Transverse colon (tissue), 4 donors: Measurements from ENCODE around the gene ADCY4. TPM values are rescaled to one million over a fixed set of nuclear protein-coding genes. Genes with fewer than 3 reads are reported as not detected.

Experiments
- DNase-seq: peaks from one replicate; pipeline ENCODE4 v3.0.0-alpha.2; 2019
- H3K27ac ChIP-seq, 4 donors: fragments of 200-600 bp; sonication (generic); 2 replicates each; pipeline ENCODE4 v1.5.1; 2016 to 2018; ENCODE audit warnings: inconsistent platforms in 4 of 4
- H3K27me3 ChIP-seq: fragments of 200-600 bp; sonication (generic); 2 replicates; pipeline ENCODE4 v1.5.1; 2017; ENCODE audit warnings: inconsistent platforms
- H3K36me3 ChIP-seq, 4 donors: fragments of 200-600 bp; sonication (generic); 2 replicates each; pipeline ENCODE4 v1.5.1; 2017 to 2019; ENCODE audit warnings: inconsistent platforms in 4 of 4
- H3K4me1 ChIP-seq, 4 donors: fragments of 200-600 bp; sonication (generic); 2 replicates each; pipeline ENCODE4 v1.5.1; 2017 to 2020; ENCODE audit warnings: inconsistent platforms in 4 of 4
- H3K4me3 ChIP-seq, 4 donors: fragments of 200-600 bp; sonication (generic); 1 replicate in 1 of 4; 2 replicates in 3 of 4; pipeline versions ENCODE4 v1.5.1 to v1.6.1; 2017 to 2019; ENCODE audit warnings: inconsistent platforms in 4 of 4
- H3K9me3 ChIP-seq, 2 donors: fragments of 200-600 bp; sonication (generic); 2 replicates each; pipeline ENCODE4 v1.5.1; 2017 to 2019; ENCODE audit warnings: inconsistent platforms in 2 of 2
- EP300 ChIP-seq: sonication (generic); formaldehyde crosslinking; IDR thresholded peaks from one replicate; pipeline ENCODE4 v1.6.1; 2017; ENCODE audit warnings: antibody characterized with exemption, low read depth
- POLR2A ChIP-seq: fragments of 450-650 bp; IDR thresholded peaks from one replicate; pipeline ENCODE4 v1.6.1; 2016; ENCODE audit warnings: antibody characterized with exemption, mild to moderate bottlenecking, moderate library complexity
- POLR2AphosphoS5 ChIP-seq, 3 donors: sonication (generic); formaldehyde crosslinking; IDR thresholded peaks; one replicate each; pipeline ENCODE4 v1.6.1; 2016; ENCODE audit warnings: antibody characterized with exemption in 3 of 3
- WGBS, 2 donors: methylation state at CpG; one replicate each; pipeline ENCODE4 v1.1.5; 2018; ENCODE audit warnings: low coverage in 1 of 2; 5-methylcytosine and 5-hydroxymethylcytosine counted together
- in situ Hi-C, 4 donors: fragments of 200-750 bp; cut with MboI; loops; one replicate each; pipeline versions ENCODE4 v1.15.0 to v1.15.1; 2017; ENCODE audit warnings: low sequenced_read_pairs in 3 of 4, low pct_ligation_motif_present in 1 of 4, low pct_unique_long_range_greater_than_20kb in 1 of 4
- intact Hi-C: fragments of 100-400 bp; cut with DNase I; formaldehyde crosslinking; loops from one replicate; pipeline ENCODE4 v1.15.1; 2023; ENCODE audit warnings: low total_unique reads
- total RNA-seq, 4 donors: library from RNA; depleted of rRNA; stranded (reverse); fragments of >200 nt; gene quantifications; one replicate each; pipeline ENCODE4 v1.1.0, GENCODE V29; 2016
- TF ChIP-seq, protein P1 (sequence below), 5 experiments: fragments of 200-600 bp in 3 of 5; fragments of 450-650 bp in 2 of 5; sonication (generic) in 3 of 5; IDR thresholded peaks; 1 replicate in 2 of 5; 2 replicates in 3 of 5; pipeline ENCODE4 v1.5.1; 2016 to 2017; ENCODE audit warnings: antibody characterized with exemption in 5 of 5, inconsistent platforms in 3 of 5, mild to moderate bottlenecking in 2 of 5, moderate library complexity in 1 of 5

ADCY4 gene
- total RNA-seq, 4 donors from 2014 or later: 7.9 to 74.8 (median 21.3) TPM

DNA sequence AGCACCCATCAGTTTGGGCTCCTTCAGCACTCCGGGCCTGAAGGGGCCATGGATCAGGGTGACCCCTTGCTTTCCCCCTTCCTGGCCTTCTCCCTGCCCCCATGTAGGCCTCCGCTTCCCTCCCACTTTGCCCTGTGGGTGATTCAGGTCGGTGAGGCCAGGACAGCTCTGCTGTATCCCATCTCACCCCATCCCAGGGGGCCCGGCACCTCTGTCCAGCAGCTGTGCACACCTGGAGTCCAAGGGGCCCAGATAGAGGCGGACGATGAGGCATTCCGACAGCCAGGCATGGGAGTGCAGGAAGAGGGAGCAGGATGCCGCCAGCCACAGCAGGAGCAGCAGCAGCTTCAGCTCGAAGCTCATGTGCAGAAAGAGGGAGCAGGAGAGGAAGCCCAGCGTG, 12.2 kb downstream of the ADCY4 start:
- H3K27me3 ChIP-seq: peaks cover 10% of the 10 kb centered on the region
- 68% methylated on average over 10 of the region's 10 CpGs; no CpG with 5 or more reads in 1 of the 2 donors for WGBS, 2 donors
- H3K27ac ChIP-seq: no peak overlapping the region
- no peak overlapping the region for H3K4me3 ChIP-seq
- TF ChIP-seq POLR2A: no peak
- TF ChIP-seq EP300: no peak
- TF ChIP-seq POLR2AphosphoS5 (IDR thresholded peaks at IDR 0.05): no peak
- TF ChIP-seq, protein P1, sequence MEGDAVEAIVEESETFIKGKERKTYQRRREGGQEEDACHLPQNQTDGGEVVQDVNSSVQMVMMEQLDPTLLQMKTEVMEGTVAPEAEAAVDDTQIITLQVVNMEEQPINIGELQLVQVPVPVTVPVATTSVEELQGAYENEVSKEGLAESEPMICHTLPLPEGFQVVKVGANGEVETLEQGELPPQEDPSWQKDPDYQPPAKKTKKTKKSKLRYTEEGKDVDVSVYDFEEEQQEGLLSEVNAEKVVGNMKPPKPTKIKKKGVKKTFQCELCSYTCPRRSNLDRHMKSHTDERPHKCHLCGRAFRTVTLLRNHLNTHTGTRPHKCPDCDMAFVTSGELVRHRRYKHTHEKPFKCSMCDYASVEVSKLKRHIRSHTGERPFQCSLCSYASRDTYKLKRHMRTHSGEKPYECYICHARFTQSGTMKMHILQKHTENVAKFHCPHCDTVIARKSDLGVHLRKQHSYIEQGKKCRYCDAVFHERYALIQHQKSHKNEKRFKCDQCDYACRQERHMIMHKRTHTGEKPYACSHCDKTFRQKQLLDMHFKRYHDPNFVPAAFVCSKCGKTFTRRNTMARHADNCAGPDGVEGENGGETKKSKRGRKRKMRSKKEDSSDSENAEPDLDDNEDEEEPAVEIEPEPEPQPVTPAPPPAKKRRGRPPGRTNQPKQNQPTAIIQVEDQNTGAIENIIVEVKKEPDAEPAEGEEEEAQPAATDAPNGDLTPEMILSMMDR (IDR thresholded peaks at IDR 0.05): no peak
- H3K4me1 ChIP-seq: peaks cover 0 to 6% (median 0%) of the 10 kb centered on the region in 4 donors
- H3K9me3 ChIP-seq: no peaks in the 10 kb centered on the region
- no peaks in the 10 kb centered on the region for H3K36me3 ChIP-seq
- intact Hi-C loops (no loop called here), in situ Hi-C loops (no loop called here)
- no peak for DNase-seq

DNA sequence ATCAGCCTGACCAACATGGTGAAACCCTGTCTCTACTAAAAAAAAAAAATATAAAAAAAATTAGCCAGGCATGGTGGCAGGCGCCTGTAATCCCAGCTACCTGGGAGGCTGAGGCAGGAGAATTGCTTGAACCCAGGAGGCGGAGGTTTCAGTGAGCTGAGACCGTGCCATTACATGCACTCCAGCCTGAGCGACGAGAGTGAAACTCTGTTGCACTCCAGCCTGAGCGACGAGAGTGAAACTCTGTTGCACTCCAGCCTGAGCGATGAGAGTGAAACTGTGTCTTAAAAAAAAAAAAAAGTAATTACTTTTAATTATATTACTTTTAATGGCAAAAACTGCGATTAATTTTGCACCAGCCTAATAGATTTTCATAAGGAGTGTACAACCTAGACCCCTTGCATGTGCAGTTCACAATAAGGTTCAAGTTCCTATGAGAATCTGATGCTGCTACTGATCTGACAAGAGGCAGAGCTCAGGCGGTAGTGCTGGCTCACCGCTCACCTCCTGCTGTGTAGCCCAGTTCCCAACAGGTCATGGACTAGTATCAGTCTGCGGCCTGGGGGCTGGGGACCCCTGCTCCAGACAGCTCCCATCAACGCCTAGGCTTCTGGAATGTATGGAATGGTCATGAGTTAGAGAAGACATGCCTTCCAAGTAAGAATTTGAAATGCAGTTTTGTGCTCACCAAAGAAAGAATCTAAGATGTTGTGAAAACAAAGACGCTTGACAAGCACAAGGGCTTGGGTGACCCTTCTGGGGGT, 13.5 kb downstream of the ADCY4 start:
- TF ChIP-seq, protein P1 (IDR thresholded peaks at IDR 0.05): no peak
- TF ChIP-seq POLR2A: no peak
- no peak for TF ChIP-seq POLR2AphosphoS5 (IDR thresholded peaks at IDR 0.05)
- no peak for TF ChIP-seq EP300
- H3K36me3 ChIP-seq: no peaks in the 10 kb centered on the region
- in situ Hi-C loops: no loop called here
- no peaks in the 10 kb centered on the region for H3K9me3 ChIP-seq
- WGBS, 2 donors: 79 to 88% methylated on average over 11 to 14 of the region's 14 CpGs
- no peak overlapping the region for H3K27ac ChIP-seq
- peaks cover 17% of the 10 kb centered on the region for H3K27me3 ChIP-seq
- no peak for DNase-seq
- peaks cover 0 to 3% (median 1%) of the 10 kb centered on the region in 4 donors for H3K4me1 ChIP-seq
- H3K4me3 ChIP-seq: no peak overlapping the region
- intact Hi-C loops: no loop called here

DNA sequence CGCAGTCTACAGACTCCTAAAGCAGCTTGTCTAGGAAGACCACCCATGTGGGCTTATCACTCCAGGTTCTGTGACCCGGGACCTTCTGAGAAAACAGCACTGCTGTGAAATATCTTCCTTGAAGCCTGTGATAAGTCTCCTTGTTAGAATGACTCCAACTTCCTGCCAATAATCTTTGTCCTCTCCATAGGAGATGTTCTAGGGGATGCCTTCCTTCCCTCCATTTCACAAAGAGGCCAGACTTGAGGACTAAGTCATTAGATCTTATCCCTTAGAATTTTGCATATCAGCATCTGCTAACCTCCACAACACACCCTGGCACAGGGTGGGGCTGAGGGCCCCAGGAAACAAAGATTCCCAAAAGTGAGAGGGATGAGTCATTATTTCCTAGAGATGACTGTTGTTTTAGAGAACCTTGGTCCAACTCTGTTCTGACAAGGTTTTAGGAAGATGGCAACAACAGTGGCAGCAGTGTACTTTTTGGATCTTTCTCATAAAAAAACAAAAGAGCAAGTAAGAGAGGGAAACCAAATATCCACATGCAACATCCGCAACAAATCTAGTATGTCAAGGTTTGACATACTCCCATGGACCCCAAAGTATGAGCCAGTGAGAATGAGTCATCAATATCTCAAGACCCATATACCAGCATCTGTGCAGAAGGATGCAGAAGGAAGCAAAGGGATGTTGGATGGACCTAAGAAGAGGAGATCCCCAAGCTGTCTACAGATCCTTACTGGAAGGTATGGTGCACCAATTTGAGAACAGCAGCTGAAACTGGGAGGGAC, 17.5 kb downstream of the ADCY4 start:
- in situ Hi-C loops: no loop called here
- H3K36me3 ChIP-seq: no peaks in the 10 kb centered on the region
- DNase-seq: no peak
- peaks cover 17% of the 10 kb centered on the region for H3K27me3 ChIP-seq
- intact Hi-C loops: no loop called here
- 85 to 100% methylated on average over 1 to 3 of the region's 3 CpGs for WGBS, 2 donors
- H3K9me3 ChIP-seq: no peaks in the 10 kb centered on the region
- H3K4me1 ChIP-seq: peaks cover 0 to 31% (median 9%) of the 10 kb centered on the region in 4 donors
- H3K27ac ChIP-seq: no peak overlapping the region
- H3K4me3 ChIP-seq: no peak overlapping the region
- TF ChIP-seq, protein P1 (IDR thresholded peaks at IDR 0.05): no peak
- TF ChIP-seq POLR2A: no peak
- no peak for TF ChIP-seq POLR2AphosphoS5 (IDR thresholded peaks at IDR 0.05)
- no peak for TF ChIP-seq EP300

DNA sequence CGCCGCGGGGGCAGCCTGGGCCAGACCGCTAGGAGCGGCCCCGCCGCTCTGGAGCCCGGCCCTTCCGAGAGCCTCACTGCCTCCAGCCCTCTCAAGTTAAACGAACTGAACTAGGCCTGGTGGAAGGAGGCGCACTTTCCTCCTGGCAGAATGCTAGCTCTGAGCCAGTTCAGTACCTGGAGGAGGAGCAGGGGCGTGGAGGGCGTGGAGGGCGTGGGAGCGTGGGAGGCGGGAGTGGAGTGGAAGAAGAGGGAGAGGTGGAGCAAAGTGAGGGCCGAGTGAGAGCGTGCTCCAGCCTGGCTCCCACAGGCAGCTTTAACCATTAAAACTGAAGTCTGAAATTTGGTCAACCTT, 18.3 kb downstream of the ADCY4 start:
- Histone ChIP-seq H3K27me3 (peaks cover 17% of the 10 kb centered on the region), H3K27ac (peak overlapping the region in 3 of 4 donors; percentile 8 to 38 (median 33)), H3K4me1 (peaks cover 2 to 37% (median 14%) of the 10 kb centered on the region in 4 donors), H3K9me3 (no peaks in the 10 kb centered on the region), H3K36me3 (no peaks in the 10 kb centered on the region), H3K4me3 (peak overlapping the region in 1 of 4 donors; percentile 14)
- 60 to 67% methylated on average over 1 to 15 of the region's 18 CpGs for WGBS, 2 donors
- intact Hi-C loops (no loop called here), in situ Hi-C loops (no loop called here)
- no peak for DNase-seq
- TF ChIP-seq, protein P1 (IDR thresholded peaks at IDR 0.05): no peak
- no peak for TF ChIP-seq POLR2AphosphoS5 (IDR thresholded peaks at IDR 0.05)
- TF ChIP-seq POLR2A: no peak
